HAP-1 (cell line): ENCODE measurements around the gene MUC12.

Experiments
- DNase-seq, 2 experiments: peaks; one replicate each; pipeline ENCODE4 v3.0.0-alpha.2; 2016 to 2020; ENCODE audit warnings: low spot score in 2 of 2
- H3K27me3 ChIP-seq: fragments of 250-450 bp; sonication (Bioruptor Pico); 2 replicates; pipeline ENCODE4 v1.5.1; 2020; ENCODE audit warnings: low read depth, mild to moderate bottlenecking, moderate library complexity
- H3K36me3 ChIP-seq: fragments of 250-450 bp; sonication (Bioruptor Pico); replicated peaks from 2 replicates; pipeline ENCODE4 v1.5.1; 2020; ENCODE audit warnings: mild to moderate bottlenecking
- H3K4me1 ChIP-seq: fragments of 250-450 bp; sonication (Bioruptor Pico); 2 replicates; pipeline ENCODE4 v1.5.1; 2020; ENCODE audit warnings: mild to moderate bottlenecking
- H3K4me3 ChIP-seq: fragments of 250-450 bp; sonication (Bioruptor Pico); 2 replicates; pipeline ENCODE4 v1.5.1; 2020; ENCODE audit warnings: mild to moderate bottlenecking, moderate library complexity
- H3K9me3 ChIP-seq: fragments of 250-450 bp; sonication (Bioruptor Pico); 2 replicates; pipeline ENCODE4 v1.5.1; 2020; ENCODE audit warnings: mild to moderate bottlenecking, moderate library complexity
- in situ Hi-C: fragments of 300-500 bp; cut with MboI; formaldehyde crosslinking; loops from 3 replicates; pipeline ENCODE4 v1.14.3; 2020; ENCODE audit warnings: low sequenced_read_pairs, inconsistent platforms, mixed read lengths

The MUC12 gene

DNA sequence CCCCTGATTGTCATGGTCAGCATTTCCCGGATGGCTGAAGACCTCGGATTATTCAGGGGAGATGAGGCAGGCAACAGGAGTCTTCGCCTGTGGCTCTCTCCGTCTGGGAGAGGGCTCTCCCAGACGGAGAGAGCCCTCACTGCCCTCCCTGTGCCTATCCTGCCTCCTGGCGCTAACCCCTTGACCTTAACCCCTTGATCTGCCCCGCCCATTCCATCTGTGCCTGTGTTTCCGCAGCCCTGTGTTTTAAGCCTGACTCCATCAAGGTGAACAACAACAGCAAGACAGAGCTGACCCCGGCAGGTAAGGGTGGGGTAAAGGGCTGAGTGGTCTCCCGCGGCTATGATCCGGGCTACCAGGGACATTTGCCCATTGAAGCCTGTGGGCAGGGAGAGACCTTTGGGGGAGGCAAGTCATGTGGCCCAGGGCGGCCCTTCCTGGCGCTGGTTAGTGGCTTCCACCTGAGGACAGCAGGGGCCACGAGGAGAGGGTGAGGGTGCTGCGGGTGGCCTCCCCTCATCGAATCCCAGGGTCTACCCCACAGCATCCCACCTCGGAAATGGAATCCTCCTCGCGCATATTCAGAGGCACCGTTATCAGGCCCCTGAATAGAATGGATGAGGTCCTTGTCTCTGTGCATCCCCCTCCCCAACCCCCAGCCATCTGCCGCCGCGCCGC, 4.2 kb upstream of the MUC12 start:
- in situ Hi-C loops: loop anchor here (5.0 kb wide), 1 partner anchor 87 kb away; no protein-coding TSS in a partner anchor
- no peak for DNase-seq
- Histone ChIP-seq H3K36me3 (no peaks in the 10 kb centered on the region; the same call in 1 of the 2 replicates), H3K4me3 (peak overlapping the region; percentile 42), H3K4me1 (peaks cover 11% of the 10 kb centered on the region), H3K9me3 (no peaks in the 10 kb centered on the region; the same call in 1 of the 2 replicates), H3K27me3 (peaks cover 45% of the 10 kb centered on the region)

DNA sequence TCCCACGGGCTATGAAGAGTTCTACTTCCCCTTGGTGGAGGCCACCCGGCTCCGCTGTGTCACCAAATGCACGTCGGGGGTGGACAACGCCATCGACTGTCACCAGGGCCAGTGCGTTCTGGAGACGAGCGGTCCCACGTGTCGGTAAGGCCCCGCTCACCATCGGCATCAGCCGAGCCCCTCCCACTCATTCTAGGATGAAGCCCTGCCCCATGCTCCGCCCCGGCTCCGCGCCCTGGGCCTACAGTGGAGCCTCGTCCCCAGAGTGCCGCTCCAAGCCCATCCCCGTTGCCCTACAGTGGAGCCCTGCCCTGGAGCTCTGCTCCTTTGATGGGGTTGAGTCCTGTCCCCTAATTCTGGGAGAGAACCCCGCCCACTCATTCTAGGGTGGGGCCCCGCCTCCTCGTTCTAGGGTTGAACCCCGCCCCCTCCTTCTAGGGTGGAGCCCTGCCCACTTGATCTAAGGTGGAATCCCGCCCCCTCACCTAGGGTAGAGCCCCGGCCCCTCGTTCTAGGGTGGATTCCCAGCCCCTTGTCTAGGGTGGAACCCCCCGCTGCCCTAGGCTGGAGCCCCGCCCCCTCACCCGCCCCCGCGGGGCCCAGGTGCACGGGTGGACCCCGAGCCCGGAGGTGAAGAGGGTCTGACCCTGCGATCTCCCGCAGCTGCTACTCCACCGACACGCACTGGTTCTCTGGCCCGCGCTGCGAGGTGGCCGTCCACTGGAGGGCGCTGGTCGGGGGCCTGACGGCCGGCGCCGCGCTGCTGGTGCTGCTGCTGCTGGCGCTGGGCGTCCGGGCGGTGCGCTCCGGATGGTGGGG, 3.4 kb upstream of the MUC12 start:
- DNase-seq: peak; percentile 89 to 96
- no peaks in the 10 kb centered on the region; the same call in 1 of the 2 replicates for H3K9me3 ChIP-seq
- H3K27me3 ChIP-seq: peaks cover 38% of the 10 kb centered on the region
- peaks cover 11% of the 10 kb centered on the region for H3K4me1 ChIP-seq
- H3K4me3 ChIP-seq: peak overlapping the region; percentile 42
- in situ Hi-C loops: loop anchor here (5.0 kb wide), 1 partner anchor 86 kb away; no protein-coding TSS in a partner anchor
- H3K36me3 ChIP-seq: no peaks in the 10 kb centered on the region; the same call in 1 of the 2 replicates

DNA sequence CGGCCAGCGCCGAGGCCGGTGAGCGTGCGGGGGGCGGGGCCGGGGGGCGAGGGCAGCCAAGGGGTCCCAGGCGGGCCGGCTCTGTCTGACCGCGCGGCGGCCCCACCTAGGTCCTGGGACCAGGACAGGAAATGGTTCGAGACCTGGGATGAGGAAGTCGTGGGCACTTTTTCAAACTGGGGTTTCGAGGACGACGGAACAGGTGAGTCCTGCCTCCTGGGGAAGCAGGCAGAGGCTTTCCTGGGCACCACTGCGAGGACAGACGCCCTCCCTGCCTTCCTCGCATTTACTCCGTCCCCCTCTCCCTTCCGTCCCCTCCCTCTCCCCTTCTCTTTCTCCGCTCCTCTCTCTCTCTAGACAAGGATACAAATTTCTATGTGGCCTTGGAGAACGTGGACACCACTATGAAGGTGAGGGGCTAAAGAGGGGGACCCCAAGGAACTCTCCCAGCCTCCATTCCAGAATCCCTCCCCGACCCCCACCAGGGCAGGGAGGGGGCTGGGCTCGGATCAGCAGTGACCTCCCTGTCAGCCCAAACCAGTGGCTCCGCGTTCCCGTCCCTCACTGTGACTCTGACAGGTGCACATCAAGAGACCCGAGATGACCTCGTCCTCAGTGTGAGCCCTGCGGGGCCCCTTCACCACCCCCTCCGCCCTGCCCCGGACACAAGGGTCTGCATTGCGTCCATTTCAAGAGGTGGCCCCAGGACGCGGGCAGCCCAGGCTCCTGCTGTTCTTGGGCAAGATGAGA, 2.6 kb upstream of the MUC12 start:
- peak in 1 of 2 experiments; percentile 22 for DNase-seq
- Histone ChIP-seq H3K4me3 (peak overlapping the region; percentile 42), H3K4me1 (peaks cover 11% of the 10 kb centered on the region), H3K27me3 (peaks cover 36% of the 10 kb centered on the region), H3K36me3 (no peaks in the 10 kb centered on the region; the same call in 1 of the 2 replicates), H3K9me3 (no peaks in the 10 kb centered on the region; the same call in 1 of the 2 replicates)
- in situ Hi-C loops: loop anchor here (5.0 kb wide), 1 partner anchor 86 kb away; no protein-coding TSS in a partner anchor

DNA sequence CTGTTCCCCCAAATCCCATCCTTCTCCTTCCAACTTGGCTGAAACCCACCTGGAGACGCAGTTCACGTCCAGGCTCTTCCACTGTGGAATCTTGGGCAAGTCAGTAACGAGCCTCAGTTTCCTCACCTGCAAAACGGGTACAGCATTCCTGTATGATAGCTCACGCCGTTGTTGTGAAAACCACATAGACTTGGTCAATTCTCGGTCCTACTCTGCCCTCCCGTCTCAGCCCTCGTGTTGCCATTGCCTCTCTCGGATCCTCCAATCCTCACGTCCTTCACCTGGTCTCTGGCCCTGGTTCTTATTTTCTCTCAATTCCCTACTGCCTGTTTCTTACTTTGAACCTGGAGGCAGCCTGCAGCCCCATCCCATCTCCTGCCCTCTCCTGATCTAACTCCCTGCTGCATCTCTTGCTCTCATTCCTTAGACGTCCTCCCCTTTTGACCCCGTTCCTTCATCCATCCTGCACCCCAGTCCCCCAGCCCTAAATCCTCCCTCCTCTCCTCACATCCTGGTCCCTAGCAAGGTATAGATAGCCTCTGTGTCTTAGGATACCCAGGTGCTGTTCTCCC, 2.0 kb upstream of the MUC12 start:
- H3K4me3 ChIP-seq: no peak overlapping the region
- H3K27me3 ChIP-seq: peaks cover 41% of the 10 kb centered on the region
- no peak for DNase-seq
- peaks cover 11% of the 10 kb centered on the region for H3K4me1 ChIP-seq
- no peaks in the 10 kb centered on the region; the same call in 1 of the 2 replicates for H3K36me3 ChIP-seq
- no peaks in the 10 kb centered on the region; the same call in 1 of the 2 replicates for H3K9me3 ChIP-seq
- in situ Hi-C loops: loop anchor here (5.0 kb wide), 1 partner anchor 85 kb away; no protein-coding TSS in a partner anchor

DNA sequence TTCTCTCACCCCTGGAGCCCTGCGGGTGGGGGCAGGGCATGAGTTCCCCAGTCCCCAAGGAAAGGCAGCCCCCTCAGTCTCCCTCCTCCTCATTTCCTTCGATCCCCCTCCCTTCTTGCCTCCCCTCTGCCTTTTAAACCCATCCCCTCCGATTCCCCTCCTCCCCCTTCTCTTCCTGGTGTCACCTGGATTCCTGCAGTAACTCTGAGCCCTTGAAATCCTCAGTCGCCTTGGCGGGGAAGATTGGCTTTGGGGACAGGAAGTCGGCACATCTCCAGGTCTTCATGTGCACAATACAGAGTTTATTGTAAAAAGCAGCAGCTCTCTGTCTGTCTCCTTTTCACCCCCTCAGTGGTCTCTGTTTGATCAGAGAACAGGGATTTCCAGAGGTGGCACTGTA, 1.3 kb upstream of the MUC12 start:
- DNase-seq: no peak
- no peaks in the 10 kb centered on the region; the same call in 1 of the 2 replicates for H3K36me3 ChIP-seq
- in situ Hi-C loops: loop anchor here (5.0 kb wide), 1 partner anchor 84 kb away; no protein-coding TSS in a partner anchor
- peaks cover 39% of the 10 kb centered on the region for H3K27me3 ChIP-seq
- no peak overlapping the region for H3K4me3 ChIP-seq
- H3K4me1 ChIP-seq: peaks cover 11% of the 10 kb centered on the region
- H3K9me3 ChIP-seq: no peaks in the 10 kb centered on the region; the same call in 1 of the 2 replicates

DNA sequence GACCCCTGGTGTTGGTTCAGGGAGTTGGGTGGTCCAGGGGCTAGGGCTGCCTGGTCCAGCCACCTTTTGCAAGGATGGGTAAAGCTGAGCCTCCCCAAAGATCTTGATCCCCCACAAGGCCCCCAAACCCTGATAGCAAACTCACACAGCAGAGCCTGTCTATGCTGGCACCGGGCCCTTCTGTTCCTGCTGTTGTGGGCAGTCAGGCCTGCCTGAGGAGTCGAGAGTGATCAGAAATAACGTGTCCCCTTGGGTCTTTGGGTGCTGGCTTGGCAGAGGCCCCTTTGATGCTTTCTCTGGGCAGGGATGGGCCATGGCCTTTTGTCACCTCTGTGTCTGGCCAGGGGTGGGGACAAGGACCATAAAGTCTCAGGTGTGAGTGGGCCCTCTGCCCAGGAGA, 715 bp upstream of the MUC12 start:
- in situ Hi-C loops: loop anchor here (5.0 kb wide), 1 partner anchor 84 kb away; no protein-coding TSS in a partner anchor
- Histone ChIP-seq H3K36me3 (no peaks in the 10 kb centered on the region; the same call in 1 of the 2 replicates), H3K9me3 (no peaks in the 10 kb centered on the region), H3K4me1 (peaks cover 11% of the 10 kb centered on the region), H3K4me3 (no peak overlapping the region), H3K27me3 (peaks cover 35% of the 10 kb centered on the region)
- DNase-seq: no peak

DNA sequence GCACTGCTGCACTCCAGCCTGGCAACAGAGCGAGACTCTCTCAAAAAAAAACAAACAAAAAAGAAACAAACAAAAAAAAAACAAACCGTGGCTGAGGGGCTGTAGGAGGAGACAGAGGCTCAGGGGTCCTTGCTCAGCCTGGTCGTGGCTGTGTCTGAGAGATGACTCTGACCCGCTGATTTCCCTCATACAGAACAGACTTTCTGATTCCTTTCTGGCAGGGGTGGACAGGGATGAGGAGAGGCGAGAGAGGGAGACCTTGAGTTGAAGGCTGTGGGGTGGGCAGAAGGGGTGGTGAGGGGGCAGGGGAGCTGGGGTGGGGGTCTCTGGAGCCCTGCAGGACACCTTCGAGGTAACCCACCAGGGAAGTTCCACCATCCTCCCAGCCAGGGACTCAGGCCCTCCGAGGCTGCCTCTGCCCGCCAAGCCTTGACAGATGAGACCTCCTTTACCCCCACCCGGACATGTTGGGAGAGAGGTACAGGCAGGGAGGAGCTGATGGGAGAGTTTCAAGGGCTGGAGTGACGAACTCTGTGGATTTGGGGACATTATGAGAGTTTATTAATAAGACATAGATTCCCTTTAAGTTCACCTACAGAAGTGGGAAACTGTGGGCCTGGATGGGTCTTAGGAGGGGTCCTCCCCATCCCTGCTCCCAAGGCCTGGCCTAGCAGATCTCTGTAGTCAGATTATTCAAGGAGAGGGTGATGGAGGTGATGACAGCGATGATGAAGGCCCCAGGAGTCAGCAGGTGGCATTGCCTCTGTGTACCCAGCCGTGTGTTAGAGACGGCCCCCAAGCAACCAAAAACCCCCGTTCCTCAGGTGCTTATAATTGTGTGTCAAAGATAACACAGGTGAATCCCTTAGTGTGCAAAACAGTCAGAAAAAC, 2.0 kb downstream of the MUC12 start:
- H3K9me3 ChIP-seq: no peaks in the 10 kb centered on the region
- no peak overlapping the region for H3K4me3 ChIP-seq
- no peaks in the 10 kb centered on the region for H3K36me3 ChIP-seq
- in situ Hi-C loops: no loop called here
- H3K27me3 ChIP-seq: peaks cover 32% of the 10 kb centered on the region
- peaks cover 6% of the 10 kb centered on the region for H3K4me1 ChIP-seq
- DNase-seq: no peak

DNA sequence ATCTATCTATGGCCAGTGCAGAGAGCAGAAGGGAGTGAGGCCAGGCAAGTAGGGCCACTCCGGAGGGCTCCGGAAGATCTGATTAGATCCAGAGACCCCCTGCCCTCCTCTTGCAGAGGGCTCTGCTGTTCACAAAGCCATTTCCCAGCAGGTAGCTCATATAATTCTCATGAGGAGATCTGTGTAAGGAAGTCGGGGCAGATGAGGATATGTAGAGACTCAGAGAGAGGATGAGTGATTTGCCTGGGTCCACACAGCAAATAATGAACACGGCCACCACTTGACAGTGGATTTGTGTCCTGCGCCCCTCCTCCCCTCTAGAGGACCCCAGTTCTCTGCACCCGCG, 2.6 kb downstream of the MUC12 start:
- H3K4me1 ChIP-seq: no peaks in the 10 kb centered on the region
- H3K27me3 ChIP-seq: peaks cover 25% of the 10 kb centered on the region
- no peak for DNase-seq
- no peaks in the 10 kb centered on the region for H3K9me3 ChIP-seq
- H3K36me3 ChIP-seq: no peaks in the 10 kb centered on the region
- H3K4me3 ChIP-seq: no peak overlapping the region
- in situ Hi-C loops: no loop called here

DNA sequence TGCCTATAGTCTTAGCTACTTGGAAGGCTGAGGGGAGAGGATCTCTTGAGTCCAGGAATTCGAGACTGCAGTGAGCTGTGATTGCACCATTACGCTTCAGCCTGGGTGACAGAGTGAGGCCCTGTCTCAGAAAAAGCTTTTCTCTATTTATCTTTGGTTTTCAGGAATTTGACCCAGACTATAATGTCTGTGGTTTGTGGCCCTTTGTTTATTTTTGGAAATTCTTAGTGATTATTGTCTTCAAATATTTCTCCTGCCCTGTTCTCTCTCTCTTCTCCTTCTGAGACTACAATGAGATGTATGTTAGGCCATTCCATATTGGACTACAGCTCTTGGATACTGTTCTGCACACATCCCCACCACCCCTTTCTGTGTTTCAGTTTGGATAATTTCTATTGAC, 4.7 kb downstream of the MUC12 start:
- no peak overlapping the region for H3K4me3 ChIP-seq
- no peaks in the 10 kb centered on the region for H3K36me3 ChIP-seq
- in situ Hi-C loops: no loop called here
- H3K9me3 ChIP-seq: no peaks in the 10 kb centered on the region
- no peak for DNase-seq
- peaks cover 8% of the 10 kb centered on the region for H3K27me3 ChIP-seq
- no peaks in the 10 kb centered on the region for H3K4me1 ChIP-seq

DNA sequence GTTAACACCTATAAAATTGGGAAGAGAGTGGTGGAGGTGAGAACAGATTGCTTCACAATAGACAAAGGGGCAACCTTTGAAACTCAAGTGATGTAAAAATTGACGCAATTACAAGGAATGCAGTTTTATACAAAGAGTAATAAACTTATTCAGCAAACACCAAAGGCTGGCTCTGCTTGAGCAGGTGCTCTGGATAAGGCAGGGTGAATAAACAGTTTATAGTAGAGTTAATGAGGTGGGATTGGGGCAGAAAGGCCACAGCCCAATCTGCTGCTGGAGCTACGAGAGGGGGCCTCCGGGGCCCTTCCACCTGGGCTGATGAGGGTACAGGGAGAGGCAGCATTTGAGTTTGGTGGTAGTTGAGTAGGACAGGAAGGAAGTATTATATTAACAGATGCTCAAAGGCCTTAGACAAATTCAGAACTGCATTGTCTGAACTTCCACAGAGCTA, 6.0 kb downstream of the MUC12 start:
- no peaks in the 10 kb centered on the region for H3K4me1 ChIP-seq
- H3K9me3 ChIP-seq: no peaks in the 10 kb centered on the region
- H3K36me3 ChIP-seq: no peaks in the 10 kb centered on the region
- H3K4me3 ChIP-seq: no peak overlapping the region
- no peak for DNase-seq
- in situ Hi-C loops: no loop called here
- H3K27me3 ChIP-seq: peaks cover 8% of the 10 kb centered on the region; the same call in 1 of the 2 replicates

DNA sequence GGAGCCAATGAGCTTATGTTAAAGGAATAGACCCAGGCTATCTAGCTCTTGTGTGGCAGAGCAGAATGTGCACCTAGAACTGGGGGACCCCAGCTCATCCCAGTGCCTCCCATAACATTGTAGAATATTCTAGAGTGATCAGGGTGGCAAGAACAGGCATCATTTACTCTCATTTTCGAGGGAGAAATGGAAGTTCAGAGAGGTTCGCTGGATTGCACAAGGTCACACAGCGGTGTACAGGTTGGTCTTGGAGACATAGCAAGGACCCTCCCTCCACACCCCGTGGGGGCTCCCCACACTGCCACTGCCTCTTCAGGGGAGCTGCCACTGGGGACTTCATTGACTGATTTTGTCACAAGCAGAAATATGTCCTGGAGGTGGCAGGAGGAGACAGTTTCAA, 8.9 kb downstream of the MUC12 start:
- no peak for DNase-seq
- Histone ChIP-seq H3K4me1 (no peaks in the 10 kb centered on the region), H3K36me3 (no peaks in the 10 kb centered on the region), H3K9me3 (no peaks in the 10 kb centered on the region), H3K4me3 (no peak overlapping the region), H3K27me3 (no peaks in the 10 kb centered on the region; the same call in 1 of the 2 replicates)
- in situ Hi-C loops: no loop called here

DNA sequence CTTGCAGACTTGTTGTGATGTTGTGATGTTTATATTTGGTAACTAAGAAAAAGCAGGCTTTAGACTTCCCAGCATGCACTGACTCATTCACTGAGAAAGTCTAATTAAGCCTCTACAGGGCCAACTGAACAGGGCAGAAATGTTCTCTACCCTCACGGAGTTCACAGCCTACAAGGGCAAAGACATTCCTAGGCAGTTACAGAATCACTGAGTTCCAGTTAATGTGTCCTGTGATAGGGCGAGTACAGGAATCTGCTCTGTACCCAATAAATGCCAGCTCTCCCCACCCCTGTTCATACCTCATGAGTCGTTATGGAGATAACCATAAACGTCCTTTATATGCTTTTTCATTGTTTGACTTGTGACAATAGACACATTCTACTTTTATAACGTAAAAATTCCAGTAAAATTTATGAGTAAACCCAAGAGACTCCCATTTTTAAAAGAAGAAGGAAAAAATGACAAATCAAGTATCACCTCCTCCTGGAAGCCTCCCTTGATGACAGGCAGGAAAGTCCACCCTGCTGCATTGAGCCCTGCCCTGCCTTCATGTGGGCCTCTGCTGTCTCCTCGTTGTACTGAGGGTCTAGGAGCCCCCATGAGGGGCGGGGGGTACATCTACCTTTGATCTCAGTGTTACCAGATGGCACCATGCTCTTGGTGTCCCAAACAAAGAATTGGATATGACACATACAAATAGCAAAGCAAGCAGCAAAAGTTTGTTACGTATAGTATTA, 14.3 kb downstream of the MUC12 start:
- no peaks in the 10 kb centered on the region for H3K4me1 ChIP-seq
- H3K27me3 ChIP-seq: no peaks in the 10 kb centered on the region
- in situ Hi-C loops: no loop called here
- H3K36me3 ChIP-seq: no peaks in the 10 kb centered on the region
- DNase-seq: no peak
- H3K4me3 ChIP-seq: no peak overlapping the region
- H3K9me3 ChIP-seq: no peaks in the 10 kb centered on the region
